Measurements from ENCODE around the gene TRAF6. TPM values are rescaled to one million over a fixed set of nuclear protein-coding genes. Genes with fewer than 3 reads are reported as not detected.

Gene TRAF6
- total and polyA plus RNA-seq, 2 donors (not counting 1 experiment from before 2014, with no cell fraction given) = 10.1 to 22.4 TPM

- H3K4me1 ChIP-seq (ENCODE audit: control insufficient read depth in 2 of 2, insufficient read depth in 2 of 2, low read length in 2 of 2) = peaks cover 20 to 27% of the 10 kb centered on the region in 2 donors
- no peaks in the 10 kb centered on the region for H3K9me3 ChIP-seq (ENCODE audit: control extremely low read depth in 1 of 3, control insufficient read depth in 2 of 3, insufficient read depth in 1 of 3, low read length in 2 of 3)
- peak overlapping the region in 1 of 2 donors; percentile 38 for H3K27ac ChIP-seq (ENCODE audit: low read length in 2 of 2)
- Mint-ChIP-seq H3K27ac (peak overlapping the region; percentile 16), H3K27me3 (no peaks in the 10 kb centered on the region), H3K4me3 (peak overlapping the region; percentile 73), H3K9me3 (ENCODE audit: insufficient read depth) (no peaks in the 10 kb centered on the region), H3K4me1 (peaks cover 23% of the 10 kb centered on the region)
- H3K4me2 ChIP-seq (replicated peaks; ENCODE audit: low read depth, low read length, poor library complexity, severe bottlenecking) = peak overlapping the region; percentile 79
- H4K20me1 ChIP-seq (ENCODE audit: control insufficient read depth, insufficient read depth, low read length, poor library complexity, severe bottlenecking) = no peaks in the 10 kb centered on the region
- H3K36me3 ChIP-seq (replicated peaks in 1 of 2; ENCODE audit: control extremely low read depth in 1 of 2, control insufficient read depth in 1 of 2, extremely low read depth in 1 of 2, insufficient read depth in 2 of 2, low read length in 1 of 2) = no peaks in the 10 kb centered on the region
- ChIA-PET CTCF (interaction anchor here (0.6 to 1.4 kb wide), 8 partner anchors 29 to 628 kb away, joined by 3 to 4 read pairs (median 3); partner anchors contain the start of gene TRAF6), POLR2A (no interaction called here)
- peak overlapping the region in 4 of 5 experiments; percentile 1 to 65 (median 42) for H3K4me3 ChIP-seq (ENCODE audit: control extremely low read depth in 1 of 5, extremely low read depth in 1 of 5, insufficient read depth in 1 of 5, low read depth in 2 of 5, low read length in 4 of 5)
- H3K27me3 ChIP-seq (replicated peaks in 1 of 4; ENCODE audit: control extremely low read depth in 1 of 4, control insufficient read depth in 3 of 4, insufficient read depth in 4 of 4, low read length in 3 of 4) = no peaks in the 10 kb centered on the region
- TF ChIP-seq EZH2 (IDR thresholded peaks at IDR 0.05; ENCODE audit: borderline replicate concordance, insufficient read depth, low read depth, low read length, poor library complexity, severe bottlenecking) (no peak), CTCF (IDR thresholded peaks at IDR 0.05) (no peak)
- no peak for ATAC-seq (ENCODE audit: low read depth)
- H3K9ac ChIP-seq (ENCODE audit: low read length) = peak overlapping the region; percentile 70
- WGBS (ENCODE audit: insufficient coverage) = 73% methylated on average over 4 of the region's 5 CpGs
- intact Hi-C loops (cut with micrococcal nuclease) = no loop called here
- H2AFZ ChIP-seq (ENCODE audit: insufficient read depth, low read depth, low read length, poor library complexity, severe bottlenecking) = peak overlapping the region; percentile 88
- H3K79me2 ChIP-seq (ENCODE audit: control insufficient read depth, insufficient read depth, low read length) = no peaks in the 10 kb centered on the region
- DNase-seq = no peak
These were observed 60.4 kb downstream of the TRAF6 start for GRCh38 chr11:36449561-36450096.

GRCh38 chr11:36447947-36448346, 62.1 kb downstream of the TRAF6 start:
- intact Hi-C loops (cut with micrococcal nuclease) = no loop called here
- Histone ChIP-seq H3K9ac (ENCODE audit: low read length) (no peak overlapping the region), H3K79me2 (ENCODE audit: control insufficient read depth, insufficient read depth, low read length) (no peaks in the 10 kb centered on the region), H3K36me3 (replicated peaks in 1 of 2; ENCODE audit: control extremely low read depth in 1 of 2, control insufficient read depth in 1 of 2, extremely low read depth in 1 of 2, insufficient read depth in 2 of 2, low read length in 1 of 2) (no peaks in the 10 kb centered on the region), H4K20me1 (ENCODE audit: control insufficient read depth, insufficient read depth, low read length, poor library complexity, severe bottlenecking) (no peaks in the 10 kb centered on the region), H2AFZ (ENCODE audit: insufficient read depth, low read depth, low read length, poor library complexity, severe bottlenecking) (no peak overlapping the region), H3K27ac (ENCODE audit: low read length in 2 of 2) (no peak overlapping the region), H3K4me3 (ENCODE audit: control extremely low read depth in 1 of 5, extremely low read depth in 1 of 5, insufficient read depth in 1 of 5, low read depth in 2 of 5, low read length in 4 of 5) (no peak overlapping the region), H3K27me3 (replicated peaks in 1 of 4; ENCODE audit: control extremely low read depth in 1 of 4, control insufficient read depth in 3 of 4, insufficient read depth in 4 of 4, low read length in 3 of 4) (no peaks in the 10 kb centered on the region), H3K4me2 (replicated peaks; ENCODE audit: low read depth, low read length, poor library complexity, severe bottlenecking) (no peak overlapping the region), H3K4me1 (ENCODE audit: control insufficient read depth in 2 of 2, insufficient read depth in 2 of 2, low read length in 2 of 2) (peaks cover 17% of the 10 kb centered on the region in 2 donors), H3K9me3 (ENCODE audit: control extremely low read depth in 1 of 3, control insufficient read depth in 2 of 3, insufficient read depth in 1 of 3, low read length in 2 of 3) (no peaks in the 10 kb centered on the region)
- H3K4me1 Mint-ChIP-seq = peaks cover 18% of the 10 kb centered on the region
- H3K27me3 Mint-ChIP-seq = no peaks in the 10 kb centered on the region
- no peak for ATAC-seq (ENCODE audit: low read depth)
- H3K27ac Mint-ChIP-seq = no peak overlapping the region
- H3K9me3 Mint-ChIP-seq (ENCODE audit: insufficient read depth) = no peaks in the 10 kb centered on the region
- WGBS (ENCODE audit: insufficient coverage) = 78% methylated on average over 4 of the region's 8 CpGs
- ChIA-PET POLR2A (no interaction called here), CTCF (no interaction called here)
- DNase-seq = no peak
- TF ChIP-seq EZH2 (IDR thresholded peaks at IDR 0.05; ENCODE audit: borderline replicate concordance, insufficient read depth, low read depth, low read length, poor library complexity, severe bottlenecking) (no peak), CTCF (IDR thresholded peaks at IDR 0.05) (no peak)
- no peak overlapping the region for H3K4me3 Mint-ChIP-seq

Measured in B cell (primary cell).